Measurements from ENCODE around the gene FAM228A.

- TF ChIP-seq CTCF (IDR thresholded peaks at IDR 0.05) (no peak), POLR2A (IDR thresholded peaks at IDR 0.05) (no peak)
These were observed 7.7 kb downstream of the FAM228A start for GRCh38 chr2:24182507-24182906.
